H1 (cell line): ENCODE measurements around the gene ZNF385B. TPM values are rescaled to one million over a fixed set of nuclear protein-coding genes. Genes with fewer than 3 reads are reported as not detected.

ENCODE experiments used
- CEBPB ChIP-seq: IDR thresholded peaks from 2 replicates; pipeline ENCODE4 v1.6.1; 2012; ENCODE audit warnings: low read depth, low read length
- NRF1 ChIP-seq: IDR thresholded peaks from 2 replicates; pipeline ENCODE4 v1.6.1; 2011; ENCODE audit warnings: mild to moderate bottlenecking, low read depth, low read length, improper control_type of control experiment
- SIN3A ChIP-seq, 2 experiments: IDR thresholded peaks in 1 of 2; conservative IDR thresholded peaks in 1 of 2; 2 replicates each; pipeline ENCODE4 v1.6.1; 2011 to 2012; ENCODE audit warnings: low read length in 2 of 2, improper control_type of control experiment in 1 of 2, low read depth in 1 of 2, mild to moderate bottlenecking in 1 of 2
- TBP ChIP-seq: IDR thresholded peaks from 2 replicates; pipeline ENCODE4 v1.6.1; 2011; ENCODE audit warnings: low read depth, low read length, improper control_type of control experiment
- polyA plus RNA-seq, 7 experiments: library from polyadenylated mRNA; depleted of rRNA in 3 of 7; stranded (reverse) in 5 of 7; unstranded in 2 of 7; fragments of >200 nt in 5 of 7; fragments of 200-250 nt in 2 of 7; gene quantifications; 1 replicate in 5 of 7; 2 replicates in 1 of 7; 4 replicates in 1 of 7; pipeline versions ENCODE4 v1.2.1 to v1.2.3, GENCODE V29; 2011 to 2013; ENCODE audit warnings: missing spikeins in 2 of 7, mixed read lengths in 2 of 7
- total RNA-seq: library from RNA; stranded (reverse); fragmentation: NEBNext Ultra II Directional; extraction: Animal tissue kit (Norgen Biotek cat#: 25700); gene quantifications from 2 replicates; pipeline ENCODE4 v1.2.1, GENCODE V29; 2021
- TF ChIP-seq, protein P1 (sequence below): fragments of 300-600 bp; sonication (generic); IDR thresholded peaks from 2 replicates; pipeline ENCODE4 v1.7.1; 2012; ENCODE audit warnings: low read length, moderate library complexity, mild to moderate bottlenecking, inconsistent platforms; ENCODE audit not compliant: insufficient replicate concordance

Gene ZNF385B
- total and polyA plus RNA-seq, 2 of the 8 experiments (the other 6 are each of a cell fraction or from before 2014, with no cell fraction given) = 1.1 to 3.7 TPM

DNA sequence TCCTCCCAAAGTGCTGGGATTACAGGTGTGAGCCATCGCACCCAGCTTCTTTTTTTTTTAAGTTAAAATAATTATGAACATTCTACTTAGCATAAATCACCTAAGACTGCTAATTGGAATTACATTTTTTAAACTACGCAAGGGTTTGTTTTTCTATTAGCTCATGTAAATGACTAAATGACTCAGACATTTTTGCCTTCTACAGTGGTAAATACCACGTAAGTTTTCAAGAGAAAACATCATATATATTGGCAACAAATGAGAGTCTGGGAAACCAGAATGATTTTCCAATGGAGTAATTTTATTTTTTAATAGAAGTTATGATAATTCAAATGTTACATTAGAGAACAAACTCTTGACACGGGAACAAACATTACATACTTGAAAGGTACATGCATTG, 259.0 kb downstream of the ZNF385B start (continued):
- TF ChIP-seq, protein P1, sequence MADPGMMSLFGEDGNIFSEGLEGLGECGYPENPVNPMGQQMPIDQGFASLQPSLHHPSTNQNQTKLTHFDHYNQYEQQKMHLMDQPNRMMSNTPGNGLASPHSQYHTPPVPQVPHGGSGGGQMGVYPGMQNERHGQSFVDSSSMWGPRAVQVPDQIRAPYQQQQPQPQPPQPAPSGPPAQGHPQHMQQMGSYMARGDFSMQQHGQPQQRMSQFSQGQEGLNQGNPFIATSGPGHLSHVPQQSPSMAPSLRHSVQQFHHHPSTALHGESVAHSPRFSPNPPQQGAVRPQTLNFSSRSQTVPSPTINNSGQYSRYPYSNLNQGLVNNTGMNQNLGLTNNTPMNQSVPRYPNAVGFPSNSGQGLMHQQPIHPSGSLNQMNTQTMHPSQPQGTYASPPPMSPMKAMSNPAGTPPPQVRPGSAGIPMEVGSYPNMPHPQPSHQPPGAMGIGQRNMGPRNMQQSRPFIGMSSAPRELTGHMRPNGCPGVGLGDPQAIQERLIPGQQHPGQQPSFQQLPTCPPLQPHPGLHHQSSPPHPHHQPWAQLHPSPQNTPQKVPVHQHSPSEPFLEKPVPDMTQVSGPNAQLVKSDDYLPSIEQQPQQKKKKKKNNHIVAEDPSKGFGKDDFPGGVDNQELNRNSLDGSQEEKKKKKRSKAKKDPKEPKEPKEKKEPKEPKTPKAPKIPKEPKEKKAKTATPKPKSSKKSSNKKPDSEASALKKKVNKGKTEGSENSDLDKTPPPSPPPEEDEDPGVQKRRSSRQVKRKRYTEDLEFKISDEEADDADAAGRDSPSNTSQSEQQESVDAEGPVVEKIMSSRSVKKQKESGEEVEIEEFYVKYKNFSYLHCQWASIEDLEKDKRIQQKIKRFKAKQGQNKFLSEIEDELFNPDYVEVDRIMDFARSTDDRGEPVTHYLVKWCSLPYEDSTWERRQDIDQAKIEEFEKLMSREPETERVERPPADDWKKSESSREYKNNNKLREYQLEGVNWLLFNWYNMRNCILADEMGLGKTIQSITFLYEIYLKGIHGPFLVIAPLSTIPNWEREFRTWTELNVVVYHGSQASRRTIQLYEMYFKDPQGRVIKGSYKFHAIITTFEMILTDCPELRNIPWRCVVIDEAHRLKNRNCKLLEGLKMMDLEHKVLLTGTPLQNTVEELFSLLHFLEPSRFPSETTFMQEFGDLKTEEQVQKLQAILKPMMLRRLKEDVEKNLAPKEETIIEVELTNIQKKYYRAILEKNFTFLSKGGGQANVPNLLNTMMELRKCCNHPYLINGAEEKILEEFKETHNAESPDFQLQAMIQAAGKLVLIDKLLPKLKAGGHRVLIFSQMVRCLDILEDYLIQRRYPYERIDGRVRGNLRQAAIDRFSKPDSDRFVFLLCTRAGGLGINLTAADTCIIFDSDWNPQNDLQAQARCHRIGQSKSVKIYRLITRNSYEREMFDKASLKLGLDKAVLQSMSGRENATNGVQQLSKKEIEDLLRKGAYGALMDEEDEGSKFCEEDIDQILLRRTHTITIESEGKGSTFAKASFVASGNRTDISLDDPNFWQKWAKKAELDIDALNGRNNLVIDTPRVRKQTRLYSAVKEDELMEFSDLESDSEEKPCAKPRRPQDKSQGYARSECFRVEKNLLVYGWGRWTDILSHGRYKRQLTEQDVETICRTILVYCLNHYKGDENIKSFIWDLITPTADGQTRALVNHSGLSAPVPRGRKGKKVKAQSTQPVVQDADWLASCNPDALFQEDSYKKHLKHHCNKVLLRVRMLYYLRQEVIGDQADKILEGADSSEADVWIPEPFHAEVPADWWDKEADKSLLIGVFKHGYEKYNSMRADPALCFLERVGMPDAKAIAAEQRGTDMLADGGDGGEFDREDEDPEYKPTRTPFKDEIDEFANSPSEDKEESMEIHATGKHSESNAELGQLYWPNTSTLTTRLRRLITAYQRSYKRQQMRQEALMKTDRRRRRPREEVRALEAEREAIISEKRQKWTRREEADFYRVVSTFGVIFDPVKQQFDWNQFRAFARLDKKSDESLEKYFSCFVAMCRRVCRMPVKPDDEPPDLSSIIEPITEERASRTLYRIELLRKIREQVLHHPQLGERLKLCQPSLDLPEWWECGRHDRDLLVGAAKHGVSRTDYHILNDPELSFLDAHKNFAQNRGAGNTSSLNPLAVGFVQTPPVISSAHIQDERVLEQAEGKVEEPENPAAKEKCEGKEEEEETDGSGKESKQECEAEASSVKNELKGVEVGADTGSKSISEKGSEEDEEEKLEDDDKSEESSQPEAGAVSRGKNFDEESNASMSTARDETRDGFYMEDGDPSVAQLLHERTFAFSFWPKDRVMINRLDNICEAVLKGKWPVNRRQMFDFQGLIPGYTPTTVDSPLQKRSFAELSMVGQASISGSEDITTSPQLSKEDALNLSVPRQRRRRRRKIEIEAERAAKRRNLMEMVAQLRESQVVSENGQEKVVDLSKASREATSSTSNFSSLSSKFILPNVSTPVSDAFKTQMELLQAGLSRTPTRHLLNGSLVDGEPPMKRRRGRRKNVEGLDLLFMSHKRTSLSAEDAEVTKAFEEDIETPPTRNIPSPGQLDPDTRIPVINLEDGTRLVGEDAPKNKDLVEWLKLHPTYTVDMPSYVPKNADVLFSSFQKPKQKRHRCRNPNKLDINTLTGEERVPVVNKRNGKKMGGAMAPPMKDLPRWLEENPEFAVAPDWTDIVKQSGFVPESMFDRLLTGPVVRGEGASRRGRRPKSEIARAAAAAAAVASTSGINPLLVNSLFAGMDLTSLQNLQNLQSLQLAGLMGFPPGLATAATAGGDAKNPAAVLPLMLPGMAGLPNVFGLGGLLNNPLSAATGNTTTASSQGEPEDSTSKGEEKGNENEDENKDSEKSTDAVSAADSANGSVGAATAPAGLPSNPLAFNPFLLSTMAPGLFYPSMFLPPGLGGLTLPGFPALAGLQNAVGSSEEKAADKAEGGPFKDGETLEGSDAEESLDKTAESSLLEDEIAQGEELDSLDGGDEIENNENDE = no peak
- TF ChIP-seq NRF1 = no peak
- no peak for TF ChIP-seq CEBPB
- no peak for TF ChIP-seq TBP
- TF ChIP-seq SIN3A (conservative IDR thresholded peaks at IDR 0.05 in 1 of 2, IDR thresholded peaks at IDR 0.05 in 1 of 2; ENCODE audit: low read depth in 1 of 2, low read length in 2 of 2) = no peak
- TF ChIP-seq, all 59 proteins: peak for 0
